Stimulated activated CD4-positive, alpha-beta T cell treated with anti-CD3 and anti-CD28 coated beads, Interleukin-1b, Interleukin-23, amount 100 ng/mL, for 24 hours (primary cell): ENCODE data around the gene FCGBP.
A peak's percentile ranks its signal among the peaks of the same experiment; 100 is the strongest.

Experiments used
- DNase-seq, 4 experiments: peaks; one replicate each; pipeline ENCODE4 v3.0.0-alpha.2; 2020; ENCODE audit warnings: low read depth in 4 of 4, low spot score in 1 of 4

FCGBP gene

GRCh38 chr19:39949026-39949747 lies 14.8 kb upstream of the FCGBP start:
- no peak for DNase-seq

GRCh38 chr19:39946532-39946931 lies 12.1 kb upstream of the FCGBP start:
- no peak for DNase-seq

GRCh38 chr19:39943586-39943985 lies 9.2 kb upstream of the FCGBP start:
- DNase-seq: no peak

GRCh38 chr19:39942366-39942730 lies 7.9 kb upstream of the FCGBP start:
- DNase-seq: no peak

GRCh38 chr19:39941615-39942365 lies 7.4 kb upstream of the FCGBP start:
- no peak for DNase-seq

- DNase-seq: no peak
Measured at GRCh38 chr19:39941151-39941550, 6.7 kb upstream of the FCGBP start.

- no peak for DNase-seq
Measured at GRCh38 chr19:39940221-39940833, 5.9 kb upstream of the FCGBP start.

- DNase-seq: no peak
Measured at GRCh38 chr19:39939556-39939955, 5.1 kb upstream of the FCGBP start.

- DNase-seq: no peak
Measured at GRCh38 chr19:39937787-39938186, 3.4 kb upstream of the FCGBP start.

GRCh38 chr19:39937094-39937720 lies 2.8 kb upstream of the FCGBP start:
- DNase-seq: peak in 1 of 4 experiments; percentile 14

- DNase-seq: no peak
Measured at GRCh38 chr19:39936622-39937021, 2.2 kb upstream of the FCGBP start.

- no peak for DNase-seq
Measured at GRCh38 chr19:39936020-39936419, 1.6 kb upstream of the FCGBP start.

- DNase-seq: no peak
Measured at GRCh38 chr19:39935364-39935661, 879 bp upstream of the FCGBP start.

GRCh38 chr19:39929750-39930149 lies 4.7 kb downstream of the FCGBP start:
- DNase-seq: no peak

- DNase-seq: no peak
Measured at GRCh38 chr19:39928357-39928725, 6.1 kb downstream of the FCGBP start.

- DNase-seq: no peak
Measured at GRCh38 chr19:39927524-39928356, 6.7 kb downstream of the FCGBP start.

GRCh38 chr19:39927076-39927475 lies 7.4 kb downstream of the FCGBP start:
- no peak for DNase-seq

GRCh38 chr19:39926170-39926760 lies 8.2 kb downstream of the FCGBP start:
- no peak for DNase-seq

GRCh38 chr19:39924952-39925351 lies 9.5 kb downstream of the FCGBP start:
- DNase-seq: no peak

GRCh38 chr19:39924389-39924788 lies 10.0 kb downstream of the FCGBP start:
- DNase-seq: no peak

- no peak for DNase-seq
Measured at GRCh38 chr19:39923862-39924261, 10.6 kb downstream of the FCGBP start.
